HL-60 (cell line): ENCODE data around the gene TYW1.

ENCODE experiments used
- GABPA ChIP-seq: IDR thresholded peaks from 2 replicates; pipeline ENCODE4 v1.6.1; 2012; ENCODE audit warnings: low read depth
- POLR2AphosphoS5 ChIP-seq: IDR thresholded peaks from 2 replicates; pipeline ENCODE4 v1.6.1; 2012; ENCODE audit warnings: low read depth
- TF ChIP-seq, protein P1 (sequence below): IDR thresholded peaks from one replicate; pipeline ENCODE4 v1.5.1; 2011; ENCODE audit warnings: low read length, control low read depth, inconsistent platforms; ENCODE audit not compliant: insufficient read depth
- TF ChIP-seq, protein P2 (sequence below): IDR thresholded peaks from 2 replicates; pipeline ENCODE4 v1.6.1; 2012; ENCODE audit warnings: low read depth; ENCODE audit not compliant: insufficient replicate concordance

DNA sequence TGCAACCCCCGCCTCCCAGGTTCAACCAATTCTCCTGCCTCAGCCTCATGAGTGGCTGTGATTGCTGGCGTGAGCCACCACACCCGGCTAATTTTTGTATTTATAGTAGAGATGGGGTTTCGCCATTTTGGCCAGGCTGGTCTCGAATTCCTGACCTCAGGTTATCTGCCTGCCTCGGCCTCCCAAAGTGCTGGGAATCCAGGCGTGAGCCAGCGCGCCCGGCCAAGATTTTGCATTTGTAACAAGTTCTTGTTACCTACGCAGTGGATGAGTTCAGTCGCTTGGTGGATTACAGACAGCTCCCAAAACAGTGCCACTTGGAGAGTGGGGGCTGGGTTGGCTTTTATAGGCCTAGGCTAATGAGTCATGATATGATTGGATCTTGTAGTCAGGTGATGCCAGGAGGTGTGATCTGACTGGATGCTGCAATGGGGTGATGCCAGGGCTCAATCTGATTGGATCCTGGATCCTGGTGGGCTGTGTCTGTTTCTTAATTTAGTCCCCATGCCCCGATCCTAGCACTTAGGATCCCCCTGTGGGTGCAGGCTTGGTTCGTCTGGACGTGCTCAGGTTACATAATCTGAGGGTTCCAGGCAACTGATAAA is 21.5 kb upstream of the TYW1 start:
- TF ChIP-seq, protein P1, sequence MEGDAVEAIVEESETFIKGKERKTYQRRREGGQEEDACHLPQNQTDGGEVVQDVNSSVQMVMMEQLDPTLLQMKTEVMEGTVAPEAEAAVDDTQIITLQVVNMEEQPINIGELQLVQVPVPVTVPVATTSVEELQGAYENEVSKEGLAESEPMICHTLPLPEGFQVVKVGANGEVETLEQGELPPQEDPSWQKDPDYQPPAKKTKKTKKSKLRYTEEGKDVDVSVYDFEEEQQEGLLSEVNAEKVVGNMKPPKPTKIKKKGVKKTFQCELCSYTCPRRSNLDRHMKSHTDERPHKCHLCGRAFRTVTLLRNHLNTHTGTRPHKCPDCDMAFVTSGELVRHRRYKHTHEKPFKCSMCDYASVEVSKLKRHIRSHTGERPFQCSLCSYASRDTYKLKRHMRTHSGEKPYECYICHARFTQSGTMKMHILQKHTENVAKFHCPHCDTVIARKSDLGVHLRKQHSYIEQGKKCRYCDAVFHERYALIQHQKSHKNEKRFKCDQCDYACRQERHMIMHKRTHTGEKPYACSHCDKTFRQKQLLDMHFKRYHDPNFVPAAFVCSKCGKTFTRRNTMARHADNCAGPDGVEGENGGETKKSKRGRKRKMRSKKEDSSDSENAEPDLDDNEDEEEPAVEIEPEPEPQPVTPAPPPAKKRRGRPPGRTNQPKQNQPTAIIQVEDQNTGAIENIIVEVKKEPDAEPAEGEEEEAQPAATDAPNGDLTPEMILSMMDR, result no peak
- TF ChIP-seq POLR2AphosphoS5 (no peak), GABPA (no peak)
- TF ChIP-seq, protein P2, sequence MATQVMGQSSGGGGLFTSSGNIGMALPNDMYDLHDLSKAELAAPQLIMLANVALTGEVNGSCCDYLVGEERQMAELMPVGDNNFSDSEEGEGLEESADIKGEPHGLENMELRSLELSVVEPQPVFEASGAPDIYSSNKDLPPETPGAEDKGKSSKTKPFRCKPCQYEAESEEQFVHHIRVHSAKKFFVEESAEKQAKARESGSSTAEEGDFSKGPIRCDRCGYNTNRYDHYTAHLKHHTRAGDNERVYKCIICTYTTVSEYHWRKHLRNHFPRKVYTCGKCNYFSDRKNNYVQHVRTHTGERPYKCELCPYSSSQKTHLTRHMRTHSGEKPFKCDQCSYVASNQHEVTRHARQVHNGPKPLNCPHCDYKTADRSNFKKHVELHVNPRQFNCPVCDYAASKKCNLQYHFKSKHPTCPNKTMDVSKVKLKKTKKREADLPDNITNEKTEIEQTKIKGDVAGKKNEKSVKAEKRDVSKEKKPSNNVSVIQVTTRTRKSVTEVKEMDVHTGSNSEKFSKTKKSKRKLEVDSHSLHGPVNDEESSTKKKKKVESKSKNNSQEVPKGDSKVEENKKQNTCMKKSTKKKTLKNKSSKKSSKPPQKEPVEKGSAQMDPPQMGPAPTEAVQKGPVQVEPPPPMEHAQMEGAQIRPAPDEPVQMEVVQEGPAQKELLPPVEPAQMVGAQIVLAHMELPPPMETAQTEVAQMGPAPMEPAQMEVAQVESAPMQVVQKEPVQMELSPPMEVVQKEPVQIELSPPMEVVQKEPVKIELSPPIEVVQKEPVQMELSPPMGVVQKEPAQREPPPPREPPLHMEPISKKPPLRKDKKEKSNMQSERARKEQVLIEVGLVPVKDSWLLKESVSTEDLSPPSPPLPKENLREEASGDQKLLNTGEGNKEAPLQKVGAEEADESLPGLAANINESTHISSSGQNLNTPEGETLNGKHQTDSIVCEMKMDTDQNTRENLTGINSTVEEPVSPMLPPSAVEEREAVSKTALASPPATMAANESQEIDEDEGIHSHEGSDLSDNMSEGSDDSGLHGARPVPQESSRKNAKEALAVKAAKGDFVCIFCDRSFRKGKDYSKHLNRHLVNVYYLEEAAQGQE, result no peak
